Muscle layer of duodenum (tissue), 2 donors: Measurements from ENCODE around the gene RAB27B.

Experiments
- H3K27ac ChIP-seq: one replicate; pipeline ENCODE4 v1.7.0; 2013; ENCODE audit warnings: mild to moderate bottlenecking, low read length
- H3K27me3 ChIP-seq: one replicate; pipeline ENCODE4 v1.7.0; 2013; ENCODE audit warnings: low read depth, mild to moderate bottlenecking, control low read depth, low read length
- H3K36me3 ChIP-seq, 2 donors: one replicate each; pipeline ENCODE4 v1.7.0; 2013; ENCODE audit warnings: low read length in 2 of 2, control low read depth in 1 of 2, mild to moderate bottlenecking in 1 of 2; ENCODE audit not compliant: insufficient read depth in 2 of 2, control insufficient read depth in 1 of 2
- H3K4me1 ChIP-seq, 2 donors: one replicate each; pipeline ENCODE4 v1.7.0; 2013; ENCODE audit warnings: low read length in 2 of 2, mild to moderate bottlenecking in 2 of 2, control low read depth in 1 of 2, moderate library complexity in 1 of 2; ENCODE audit not compliant: insufficient read depth in 2 of 2, control insufficient read depth in 1 of 2
- H3K4me3 ChIP-seq, 2 donors: one replicate each; pipeline ENCODE4 v1.7.0; 2013; ENCODE audit warnings: low read length in 2 of 2, low read depth in 1 of 2, mild to moderate bottlenecking in 1 of 2
- H3K9me3 ChIP-seq, 2 donors: one replicate each; pipeline ENCODE4 v1.7.0; 2013; ENCODE audit warnings: low read length in 2 of 2, control low read depth in 1 of 2, mild to moderate bottlenecking in 1 of 2; ENCODE audit not compliant: control insufficient read depth in 1 of 2
- donor health status: healthy.

The RAB27B gene

GRCh38 chr18:54828281-54828881 is at the start of gene RAB27B:
Gene RAB27B (plus strand): TSS chr18:54828477. CDS start chr18:54877586, 49,109 bp downstream.
- no peaks in the 10 kb centered on the region for H3K36me3 ChIP-seq
- H3K9me3 ChIP-seq: peaks cover 0 to 3% of the 10 kb centered on the region in 2 donors
- H3K4me3 ChIP-seq: peak within 1 kb of the TSS; percentile 75 to 79
- no peaks in the 10 kb centered on the region for H3K27me3 ChIP-seq
- peaks cover 0 to 5% of the 10 kb centered on the region in 2 donors for H3K4me1 ChIP-seq
- peak within 1 kb of the TSS; percentile 57 for H3K27ac ChIP-seq

GRCh38 chr18:54780285-54780861 is 47.9 kb upstream of the RAB27B start:
- H3K27me3 ChIP-seq: no peaks in the 10 kb centered on the region
- H3K4me1 ChIP-seq: peaks cover 0 to 2% of the 10 kb centered on the region in 2 donors
- no peak overlapping the region for H3K4me3 ChIP-seq
- peaks cover 0 to 6% of the 10 kb centered on the region in 2 donors for H3K36me3 ChIP-seq
- H3K27ac ChIP-seq: no peak overlapping the region
- no peaks in the 10 kb centered on the region for H3K9me3 ChIP-seq

GRCh38 chr18:54780970-54781369 is 47.3 kb upstream of the RAB27B start:
- no peaks in the 10 kb centered on the region for H3K4me1 ChIP-seq
- H3K9me3 ChIP-seq: no peaks in the 10 kb centered on the region
- peaks cover 0 to 1% of the 10 kb centered on the region in 2 donors for H3K36me3 ChIP-seq
- no peak overlapping the region for H3K27ac ChIP-seq
- no peaks in the 10 kb centered on the region for H3K27me3 ChIP-seq
- H3K4me3 ChIP-seq: no peak overlapping the region

GRCh38 chr18:54783139-54783538 is 45.1 kb upstream of the RAB27B start:
- Histone ChIP-seq H3K4me3 (no peak overlapping the region), H3K9me3 (no peaks in the 10 kb centered on the region), H3K4me1 (no peaks in the 10 kb centered on the region), H3K27ac (no peak overlapping the region), H3K27me3 (no peaks in the 10 kb centered on the region), H3K36me3 (no peaks in the 10 kb centered on the region)

GRCh38 chr18:54786206-54786605 is 42.1 kb upstream of the RAB27B start:
- Histone ChIP-seq H3K9me3 (no peaks in the 10 kb centered on the region), H3K4me3 (no peak overlapping the region), H3K27ac (no peak overlapping the region), H3K27me3 (no peaks in the 10 kb centered on the region), H3K4me1 (no peaks in the 10 kb centered on the region), H3K36me3 (no peaks in the 10 kb centered on the region)

- Histone ChIP-seq H3K27me3 (no peaks in the 10 kb centered on the region), H3K4me3 (no peak overlapping the region), H3K9me3 (no peaks in the 10 kb centered on the region), H3K4me1 (no peaks in the 10 kb centered on the region), H3K36me3 (no peaks in the 10 kb centered on the region), H3K27ac (no peak overlapping the region)
Measured at GRCh38 chr18:54787121-54787520, 41.2 kb upstream of the RAB27B start.

GRCh38 chr18:54787616-54788015 is 40.7 kb upstream of the RAB27B start:
- H3K9me3 ChIP-seq: no peaks in the 10 kb centered on the region
- no peaks in the 10 kb centered on the region for H3K36me3 ChIP-seq
- H3K27ac ChIP-seq: no peak overlapping the region
- no peak overlapping the region for H3K4me3 ChIP-seq
- H3K4me1 ChIP-seq: no peaks in the 10 kb centered on the region
- no peaks in the 10 kb centered on the region for H3K27me3 ChIP-seq

GRCh38 chr18:54790109-54790508 is 38.2 kb upstream of the RAB27B start:
- no peak overlapping the region for H3K27ac ChIP-seq
- no peaks in the 10 kb centered on the region for H3K9me3 ChIP-seq
- no peaks in the 10 kb centered on the region for H3K27me3 ChIP-seq
- H3K4me3 ChIP-seq: no peak overlapping the region
- no peaks in the 10 kb centered on the region for H3K4me1 ChIP-seq
- no peaks in the 10 kb centered on the region for H3K36me3 ChIP-seq

GRCh38 chr18:54791657-54792056 is 36.6 kb upstream of the RAB27B start:
- H3K27me3 ChIP-seq: no peaks in the 10 kb centered on the region
- H3K4me1 ChIP-seq: no peaks in the 10 kb centered on the region
- H3K36me3 ChIP-seq: no peaks in the 10 kb centered on the region
- H3K4me3 ChIP-seq: no peak overlapping the region
- no peak overlapping the region for H3K27ac ChIP-seq
- H3K9me3 ChIP-seq: no peaks in the 10 kb centered on the region

- H3K27ac ChIP-seq: no peak overlapping the region
- no peak overlapping the region for H3K4me3 ChIP-seq
- H3K36me3 ChIP-seq: no peaks in the 10 kb centered on the region
- H3K4me1 ChIP-seq: no peaks in the 10 kb centered on the region
- H3K27me3 ChIP-seq: no peaks in the 10 kb centered on the region
- H3K9me3 ChIP-seq: no peaks in the 10 kb centered on the region
Measured at GRCh38 chr18:54792079-54792478, 36.2 kb upstream of the RAB27B start.

GRCh38 chr18:54794823-54795222 is 33.5 kb upstream of the RAB27B start:
- Histone ChIP-seq H3K27ac (no peak overlapping the region), H3K36me3 (no peaks in the 10 kb centered on the region), H3K4me3 (no peak overlapping the region), H3K9me3 (no peaks in the 10 kb centered on the region), H3K27me3 (no peaks in the 10 kb centered on the region), H3K4me1 (no peaks in the 10 kb centered on the region)

- H3K9me3 ChIP-seq: no peaks in the 10 kb centered on the region
- H3K4me1 ChIP-seq: no peaks in the 10 kb centered on the region
- H3K27me3 ChIP-seq: no peaks in the 10 kb centered on the region
- no peaks in the 10 kb centered on the region for H3K36me3 ChIP-seq
- H3K27ac ChIP-seq: no peak overlapping the region
- no peak overlapping the region for H3K4me3 ChIP-seq
Measured at GRCh38 chr18:54798186-54798585, 30.1 kb upstream of the RAB27B start.
